SIG-M5 treated with dmso at 0.1 percent for 504 hours (cell line): Measurements from ENCODE around the gene DNAH7.
"Not testable (repeated sequence)": the region's sequence is repeated elsewhere in the genome, so short reads cannot be mapped to it uniquely, and the experiment has no call there.

Experiments used
- DNase-seq: peaks from one replicate; lab custom pipeline; 2025; ENCODE audit not compliant: unreplicated experiment; lab: John Stamatoyannopoulos, UW

DNAH7 gene

DNA sequence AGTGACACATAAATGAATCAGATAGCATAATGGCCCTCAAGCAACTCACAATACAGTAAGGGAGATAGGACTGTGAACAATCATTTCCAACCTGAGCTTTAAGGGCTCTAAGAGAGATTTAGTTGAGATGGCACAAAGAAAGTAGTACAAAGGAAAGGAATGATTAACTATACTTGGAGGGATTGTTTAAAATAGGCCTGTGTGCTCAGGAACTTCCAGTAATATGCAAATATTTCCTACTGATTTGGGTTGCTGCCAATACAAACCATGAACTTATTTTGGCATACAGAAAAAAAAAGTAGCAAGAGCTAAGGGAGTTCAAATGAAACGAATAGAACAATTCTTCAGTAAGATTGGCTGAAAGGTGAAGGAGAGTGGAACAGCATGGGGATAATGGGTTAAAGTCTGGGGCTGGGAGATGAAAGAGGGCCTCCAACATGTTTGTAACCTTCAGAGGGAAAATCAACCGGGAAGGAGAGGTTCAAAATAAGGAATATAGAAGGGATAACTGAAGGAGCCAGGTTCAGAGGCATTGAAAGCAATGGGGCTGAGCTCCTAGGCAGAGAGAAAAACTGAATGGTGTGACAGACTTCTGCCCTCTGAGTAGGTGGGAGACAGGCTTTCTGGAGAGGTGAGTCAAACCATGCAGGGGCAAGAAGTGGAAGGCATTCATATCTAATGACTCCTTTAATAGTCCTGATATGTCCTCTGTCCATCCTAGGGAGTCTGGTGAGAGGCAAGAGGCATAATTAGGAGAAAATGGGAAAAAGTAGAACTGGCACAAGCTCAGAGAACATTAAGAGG, 83.5 kb downstream of the DNAH7 start:
- no peak for DNase-seq

DNA sequence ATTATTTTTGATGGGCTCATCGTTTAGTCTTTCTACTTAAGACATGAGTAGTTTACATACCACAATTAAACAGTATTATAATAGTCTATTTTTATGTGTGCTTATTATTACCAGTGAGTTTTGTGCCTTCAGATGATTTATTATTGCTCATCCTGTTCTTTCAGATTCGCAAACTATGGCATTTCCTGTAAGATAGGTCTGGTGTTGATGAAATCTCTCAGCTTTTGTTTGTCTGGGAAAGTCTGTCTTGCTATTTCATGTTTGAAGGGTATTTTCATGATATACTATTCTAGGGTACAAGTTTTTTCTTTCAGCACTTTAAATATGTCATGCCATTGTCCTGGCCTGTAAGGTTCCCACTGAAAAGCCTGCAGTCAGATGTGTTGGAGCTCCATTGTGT, 101.3 kb downstream of the DNAH7 start:
- no peak for DNase-seq

DNA sequence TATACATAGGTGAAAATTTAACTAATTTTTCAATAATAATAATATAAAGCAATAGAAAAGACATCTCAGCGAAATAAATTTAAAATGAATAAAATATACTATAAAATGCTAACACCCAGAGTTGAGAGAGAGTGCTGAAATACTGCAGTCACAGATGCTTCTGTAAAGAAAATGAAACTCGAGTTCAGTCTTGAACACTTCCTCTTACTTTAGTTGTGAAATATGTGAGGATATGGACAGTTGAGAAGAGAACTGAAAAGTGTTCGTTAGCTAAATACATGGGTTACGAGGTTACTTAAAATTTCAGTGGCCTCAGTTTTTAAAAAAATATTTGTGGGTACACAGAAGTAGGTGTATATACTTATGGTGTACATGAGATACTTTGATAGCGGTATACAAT, 106.8 kb downstream of the DNAH7 start:
- peak; percentile 95 for DNase-seq

DNA sequence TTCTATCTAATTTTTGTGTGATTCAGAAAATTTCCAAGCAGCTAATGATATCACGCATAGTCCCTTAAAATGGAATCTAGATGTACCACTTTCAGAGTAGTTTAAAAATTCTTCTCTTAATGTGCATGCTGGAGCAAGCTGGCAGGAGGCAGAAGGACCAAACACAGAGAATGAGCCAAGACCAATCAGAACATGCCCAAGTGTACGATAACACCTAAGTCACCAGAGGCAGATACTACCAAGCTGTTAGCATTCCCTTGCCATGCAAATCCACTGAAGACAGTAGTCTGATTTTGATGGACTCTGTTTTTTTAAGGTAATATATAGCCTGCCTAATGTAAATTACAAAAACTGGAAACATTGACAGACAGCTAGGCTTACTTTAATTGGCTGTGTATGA, 109.3 kb downstream of the DNAH7 start:
- no peak for DNase-seq

- no peak for DNase-seq
Observed at GRCh38 chr2:195956725-195957124, 111.9 kb downstream of the DNAH7 start.

GRCh38 chr2:195945056-195945455, 123.6 kb downstream of the DNAH7 start:
- no peak for DNase-seq

DNA sequence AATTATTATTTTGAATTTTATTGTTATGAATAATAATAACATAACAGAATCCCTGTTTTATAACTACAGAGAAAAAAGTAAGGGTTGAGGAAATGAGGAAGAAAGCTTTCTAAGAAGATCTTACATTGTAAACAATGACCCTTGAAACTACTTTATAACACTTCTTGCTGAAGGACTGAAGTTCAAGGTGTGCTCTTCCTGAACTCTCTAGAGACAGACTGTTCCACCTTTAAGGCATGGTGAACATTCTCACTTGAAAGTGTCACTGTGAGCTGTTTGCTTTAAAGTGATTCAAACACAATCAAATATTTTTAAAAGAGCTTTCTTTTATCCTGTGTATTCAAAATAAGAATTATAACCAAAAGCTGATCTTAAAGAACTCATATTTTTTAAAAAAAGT, 131.5 kb downstream of the DNAH7 start:
- no peak for DNase-seq

DNA sequence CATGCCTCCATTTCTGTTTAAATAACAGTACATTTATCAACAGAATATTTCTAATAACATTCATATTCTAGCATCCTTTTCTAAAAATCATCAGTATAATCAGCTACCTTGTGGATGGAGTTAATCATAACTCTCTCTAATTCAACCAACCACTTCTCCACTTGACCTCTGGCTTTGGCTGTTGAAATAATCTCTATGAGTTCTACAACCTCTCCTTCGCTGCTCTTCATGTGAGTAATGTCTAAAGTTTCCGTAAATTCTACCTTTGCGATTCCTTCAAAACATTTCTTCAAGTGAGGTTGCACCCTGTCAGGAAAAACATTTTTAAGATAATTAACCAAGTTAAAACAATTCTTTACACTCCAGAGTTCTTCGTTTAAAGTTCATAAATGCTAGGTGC, 134.2 kb downstream of the DNAH7 start:
- no peak for DNase-seq

GRCh38 chr2:195929531-195929930, 139.1 kb downstream of the DNAH7 start:
- DNase-seq = no peak

- no peak for DNase-seq
Observed at GRCh38 chr2:195925120-195925519, 143.5 kb downstream of the DNAH7 start.

DNA sequence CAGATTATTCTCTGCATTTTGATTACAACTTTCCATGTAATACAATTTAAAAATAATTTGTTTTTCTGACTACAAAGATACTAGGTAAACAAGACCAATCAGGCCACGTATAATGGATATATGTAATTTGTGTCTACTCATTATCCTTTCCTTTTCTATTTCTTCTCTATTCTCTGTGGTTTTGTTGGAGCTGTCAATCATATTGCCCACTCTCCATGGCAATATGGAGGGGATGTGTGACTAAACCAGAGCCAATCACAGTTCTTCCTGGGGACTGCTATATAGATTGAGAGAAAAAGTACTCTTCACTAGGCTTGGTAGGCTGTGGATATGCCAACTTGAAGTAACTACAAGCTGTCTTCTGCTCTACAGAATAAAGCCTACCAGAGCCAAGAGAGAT, 144.7 kb downstream of the DNAH7 start:
- DNase-seq = no peak

GRCh38 chr2:195917021-195917600, 151.5 kb downstream of the DNAH7 start:
- not testable (repeated sequence) for DNase-seq

DNA sequence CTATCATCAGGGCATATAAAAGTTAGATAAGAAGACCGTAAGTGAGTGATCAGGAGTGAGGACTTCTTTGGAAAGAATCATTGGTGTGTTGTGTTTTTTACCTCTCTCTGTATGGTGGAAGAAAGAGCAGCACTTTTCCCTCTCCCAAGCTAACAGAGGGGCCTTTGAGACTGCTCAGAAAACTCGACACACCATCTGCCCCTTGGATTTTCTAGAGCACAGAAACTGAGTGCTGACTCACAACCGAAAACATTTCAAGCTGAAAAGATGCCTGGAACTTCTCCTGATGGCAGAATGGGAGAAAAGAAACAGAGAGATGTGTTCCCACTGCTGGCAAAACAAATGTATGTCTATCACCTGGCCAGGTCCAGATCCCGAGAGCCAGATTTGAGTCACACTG, 156.6 kb downstream of the DNAH7 start:
- no peak for DNase-seq

GRCh38 chr2:195910570-195910969, 158.1 kb downstream of the DNAH7 start:
- DNase-seq = no peak

- DNase-seq = no peak
Observed at GRCh38 chr2:195909926-195910325, 158.7 kb downstream of the DNAH7 start.

DNA sequence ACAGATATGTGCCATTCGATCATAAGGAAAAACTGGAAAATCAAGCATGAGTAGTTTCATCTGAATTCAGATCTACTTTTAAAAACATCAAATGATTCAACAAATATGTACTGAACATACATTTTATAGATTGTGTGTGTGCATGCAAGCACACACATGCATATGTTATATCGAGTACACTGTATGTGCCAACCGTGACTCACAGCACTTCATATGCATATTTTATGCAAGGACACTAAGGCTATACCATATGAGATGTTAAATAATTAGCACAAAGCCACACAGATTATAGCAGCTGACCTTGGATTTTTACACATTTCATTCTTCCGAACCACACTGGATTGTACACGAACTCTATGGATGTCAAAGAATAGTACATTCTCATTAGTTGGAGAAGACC, 161.2 kb downstream of the DNAH7 start:
- DNase-seq = no peak

GRCh38 chr2:195903956-195904355, 164.7 kb downstream of the DNAH7 start:
- no peak for DNase-seq

DNA sequence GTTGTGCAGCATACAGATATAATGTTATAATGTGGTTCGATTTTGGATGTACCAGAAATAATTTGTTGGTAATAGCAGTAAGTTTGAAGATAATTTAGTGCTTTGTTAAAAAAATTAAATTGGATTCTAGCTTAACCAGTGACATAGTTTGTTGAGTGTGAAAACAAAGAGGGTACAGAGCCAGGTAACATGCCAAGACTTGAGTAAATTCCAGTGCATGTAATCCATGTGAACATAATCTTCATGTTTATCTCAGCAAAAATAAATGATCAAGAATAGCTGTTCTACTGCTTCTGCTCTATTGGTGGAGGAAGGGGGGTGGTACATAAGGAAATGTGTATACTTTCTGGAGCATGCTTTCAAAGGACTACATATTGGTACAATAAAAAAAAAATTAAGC, 165.8 kb downstream of the DNAH7 start:
- no peak for DNase-seq

GRCh38 chr2:195899226-195899625, 169.4 kb downstream of the DNAH7 start:
- no peak for DNase-seq

DNA sequence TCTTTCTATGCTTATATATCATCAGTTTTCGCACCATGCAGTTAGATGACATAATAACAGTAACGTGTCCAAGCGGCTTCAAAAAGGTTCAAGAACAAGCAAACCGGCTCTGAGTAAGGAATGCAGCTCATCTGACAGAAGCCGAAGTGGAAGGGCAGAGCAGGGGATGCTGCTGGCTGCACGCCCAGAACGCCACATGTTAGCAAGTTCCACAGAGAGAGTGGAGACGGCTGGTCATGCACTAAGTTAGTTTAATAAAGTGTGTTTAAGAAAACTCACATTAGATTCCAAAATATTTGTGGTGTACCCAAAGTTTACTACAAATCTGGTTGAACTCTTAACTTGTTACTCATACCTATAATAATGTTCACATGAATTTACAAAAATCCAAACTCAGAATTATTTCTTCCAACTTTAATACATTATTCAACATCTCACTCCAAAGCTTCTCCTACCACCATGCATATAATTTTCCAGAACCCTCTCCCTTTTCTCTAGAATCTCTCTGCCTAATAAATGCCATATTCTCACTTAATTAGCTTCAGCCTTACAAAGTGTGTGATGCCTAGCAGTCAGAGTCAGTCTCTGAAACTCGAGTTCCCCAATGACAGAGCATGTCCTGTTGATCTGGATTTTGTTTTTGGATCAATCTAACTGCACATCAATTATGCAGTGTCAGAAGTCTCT, 170.0 kb downstream of the DNAH7 start:
- DNase-seq = no peak

DNA sequence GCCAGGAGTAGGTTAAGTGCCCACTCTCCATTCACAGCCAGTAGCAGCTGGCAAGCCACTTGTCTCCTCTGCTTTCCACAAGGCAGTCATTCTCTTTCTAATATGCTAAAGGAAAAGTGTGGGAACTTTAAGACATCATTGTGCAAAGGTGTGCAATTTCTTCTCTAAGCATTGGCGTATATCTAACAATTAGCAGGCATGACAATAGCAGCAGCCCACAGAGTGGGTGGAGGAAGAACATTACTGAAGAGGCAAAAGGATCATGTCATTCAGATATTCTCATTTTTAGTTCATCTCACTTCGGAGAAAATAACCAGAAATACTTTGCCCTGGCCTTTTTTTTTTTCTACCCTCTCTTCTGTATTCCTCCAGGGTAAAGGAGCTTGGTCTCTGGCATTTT, 177.6 kb downstream of the DNAH7 start:
- no peak for DNase-seq

DNA sequence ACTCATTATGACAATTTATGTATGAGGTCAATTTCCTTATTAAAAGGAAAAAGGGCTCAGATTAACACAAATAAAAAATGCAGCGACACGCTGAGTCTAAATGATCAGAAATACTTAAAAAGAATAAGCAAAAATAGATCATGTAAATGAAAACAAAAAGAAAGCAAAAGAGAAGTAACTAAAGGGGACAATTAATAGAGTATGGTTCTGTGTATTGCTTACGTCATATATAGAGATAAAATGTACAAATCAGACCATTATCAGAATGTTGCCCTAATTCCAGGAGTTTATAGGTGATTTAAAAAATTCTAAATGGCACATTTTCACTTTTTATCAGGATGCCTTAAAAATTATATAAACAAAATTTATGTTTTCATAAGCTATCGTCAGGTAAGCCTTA, 189.5 kb downstream of the DNAH7 start:
- DNase-seq = no peak
